CD4-positive, alpha-beta T cell treated with Interleukin-6 for 4 hours (primary cell): ENCODE results near the gene PAPPA.

ENCODE experiments used
- DNase-seq: peaks from one replicate; pipeline ENCODE4 v3.0.0-alpha.2; 2020; ENCODE audit warnings: mixed read lengths

The PAPPA gene

GRCh38 chr9:116152941-116153764 lies 438 bp upstream of the PAPPA start:
- DNase-seq = no peak

DNA sequence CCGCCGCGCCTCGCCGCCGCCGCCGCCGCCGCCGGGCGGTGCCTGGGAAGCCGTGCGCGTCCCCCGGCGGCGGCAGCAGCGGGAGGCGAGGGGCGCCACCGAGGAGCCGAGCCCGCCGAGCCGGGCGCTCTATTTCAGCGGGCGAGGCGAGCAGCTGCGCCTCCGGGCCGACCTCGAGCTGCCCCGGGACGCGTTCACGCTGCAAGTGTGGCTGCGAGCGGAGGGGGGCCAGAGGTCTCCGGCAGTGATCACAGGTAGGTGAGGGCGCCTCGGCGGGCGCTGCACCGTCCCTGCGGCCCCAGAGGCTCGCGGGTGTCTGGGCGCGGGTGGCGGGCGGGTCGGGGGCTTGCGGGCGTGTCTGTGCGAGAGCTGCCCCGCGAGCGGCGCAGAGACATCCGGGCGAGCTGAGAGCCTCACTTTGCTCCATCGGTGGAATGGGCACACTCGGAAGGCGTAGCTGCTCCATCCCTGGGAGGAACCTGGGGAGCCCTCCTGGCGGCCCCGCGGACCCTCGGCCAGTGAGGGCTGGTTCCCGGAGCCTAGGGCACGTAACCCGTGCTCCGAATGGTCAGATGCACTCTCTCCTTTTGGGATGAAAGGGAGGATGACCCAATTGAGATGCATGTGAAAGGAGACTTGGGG lies 864 bp downstream of the PAPPA start:
- no peak for DNase-seq

- DNase-seq = no peak
Observed at GRCh38 chr9:116154976-116155697, 1.5 kb downstream of the PAPPA start.

DNA sequence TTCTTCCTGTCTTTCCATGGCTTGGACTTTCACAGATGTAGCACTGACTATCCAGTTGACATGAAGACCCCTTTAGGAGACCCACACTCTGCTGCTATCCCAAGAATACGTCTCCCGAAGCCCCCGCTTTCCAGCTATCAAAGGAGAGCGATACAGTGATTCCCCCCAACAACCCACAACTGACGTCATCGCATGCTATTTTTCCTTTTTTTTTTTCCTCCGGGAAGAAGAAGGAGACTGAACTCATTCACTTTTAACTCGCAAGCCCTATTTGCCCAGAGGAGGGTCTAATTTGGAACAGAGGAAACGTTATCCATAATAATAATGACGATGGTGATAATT lies 2.1 kb downstream of the PAPPA start:
- no peak for DNase-seq

DNA sequence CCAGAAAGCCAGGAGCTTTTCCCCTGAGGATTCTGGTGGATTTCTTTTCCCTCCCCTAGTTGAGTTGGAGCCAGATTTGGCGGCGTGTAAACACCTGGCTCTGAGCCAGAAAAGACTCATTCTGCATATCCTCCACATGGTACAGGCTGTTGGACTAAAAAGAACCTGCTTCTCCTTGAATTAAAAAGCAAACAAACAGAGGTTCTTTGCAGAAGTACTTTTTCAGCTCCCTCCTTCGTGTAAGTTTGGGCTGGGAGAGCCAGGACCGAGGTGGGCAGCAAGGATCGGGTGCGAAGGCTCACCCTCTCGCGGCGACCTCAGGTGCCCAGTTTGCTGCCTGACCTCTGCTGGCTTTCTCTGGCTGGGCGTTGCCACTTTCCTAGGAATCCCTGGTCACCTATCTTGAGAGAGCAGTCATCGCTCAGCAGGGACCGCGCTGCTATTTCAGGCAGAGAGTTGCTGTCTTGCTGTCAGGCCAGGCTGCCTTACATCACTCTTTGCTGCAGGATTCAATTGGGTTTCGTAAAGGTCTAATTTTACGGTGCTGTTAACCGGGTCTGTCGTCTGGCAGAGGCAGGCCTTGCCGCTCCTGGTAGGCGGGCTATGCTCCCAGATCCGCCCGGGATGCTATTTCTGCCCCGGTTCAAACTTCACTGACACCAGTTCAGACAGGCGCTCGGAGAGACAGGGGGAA lies 3.2 kb downstream of the PAPPA start:
- DNase-seq = no peak

- DNase-seq = no peak
Observed at GRCh38 chr9:116157436-116158138, 4.0 kb downstream of the PAPPA start.

DNA sequence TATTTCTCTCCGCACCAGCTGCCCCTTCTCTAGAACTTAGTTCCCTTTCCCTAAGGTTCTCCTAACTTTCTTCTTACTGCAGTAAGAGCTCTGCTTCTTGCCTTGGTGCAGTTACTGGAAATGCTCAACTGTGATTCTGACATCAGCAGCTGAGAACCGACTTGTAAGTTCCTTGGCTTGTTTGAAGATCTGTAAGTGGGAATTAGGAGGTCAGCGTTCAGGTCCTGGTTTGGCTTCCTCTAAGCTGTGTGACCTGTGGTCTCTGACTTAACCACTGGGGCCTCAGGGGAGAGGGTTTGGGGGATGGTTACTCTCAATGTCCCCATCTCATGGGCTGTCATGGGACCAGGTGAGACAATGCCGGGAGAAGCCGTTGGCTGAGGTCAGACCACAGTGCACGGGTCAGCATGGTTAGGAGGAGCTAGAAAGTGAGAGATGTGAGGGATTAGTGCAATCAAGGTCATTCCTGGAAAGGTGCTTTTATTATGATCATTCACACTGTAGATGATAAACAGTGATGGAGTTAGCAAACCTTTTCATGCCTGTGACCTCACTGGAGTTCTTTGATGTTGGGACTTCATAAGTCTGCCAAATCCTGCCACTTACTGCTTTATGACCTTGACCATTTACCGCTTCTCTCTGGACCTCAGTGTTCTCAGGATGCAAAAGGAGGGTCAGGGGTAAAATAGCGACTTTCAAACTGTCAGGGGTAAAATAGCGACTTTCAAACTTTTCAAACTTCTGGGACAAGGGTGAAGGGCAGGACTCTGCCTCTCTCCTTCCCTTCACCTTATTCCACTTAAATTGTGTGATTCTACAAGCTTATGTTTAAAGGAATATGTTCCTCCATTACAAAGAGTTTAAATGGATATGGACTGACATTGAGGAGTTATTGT lies 7.3 kb downstream of the PAPPA start:
- DNase-seq = no peak

GRCh38 chr9:116162241-116162781 lies 8.7 kb downstream of the PAPPA start:
- DNase-seq = no peak

DNA sequence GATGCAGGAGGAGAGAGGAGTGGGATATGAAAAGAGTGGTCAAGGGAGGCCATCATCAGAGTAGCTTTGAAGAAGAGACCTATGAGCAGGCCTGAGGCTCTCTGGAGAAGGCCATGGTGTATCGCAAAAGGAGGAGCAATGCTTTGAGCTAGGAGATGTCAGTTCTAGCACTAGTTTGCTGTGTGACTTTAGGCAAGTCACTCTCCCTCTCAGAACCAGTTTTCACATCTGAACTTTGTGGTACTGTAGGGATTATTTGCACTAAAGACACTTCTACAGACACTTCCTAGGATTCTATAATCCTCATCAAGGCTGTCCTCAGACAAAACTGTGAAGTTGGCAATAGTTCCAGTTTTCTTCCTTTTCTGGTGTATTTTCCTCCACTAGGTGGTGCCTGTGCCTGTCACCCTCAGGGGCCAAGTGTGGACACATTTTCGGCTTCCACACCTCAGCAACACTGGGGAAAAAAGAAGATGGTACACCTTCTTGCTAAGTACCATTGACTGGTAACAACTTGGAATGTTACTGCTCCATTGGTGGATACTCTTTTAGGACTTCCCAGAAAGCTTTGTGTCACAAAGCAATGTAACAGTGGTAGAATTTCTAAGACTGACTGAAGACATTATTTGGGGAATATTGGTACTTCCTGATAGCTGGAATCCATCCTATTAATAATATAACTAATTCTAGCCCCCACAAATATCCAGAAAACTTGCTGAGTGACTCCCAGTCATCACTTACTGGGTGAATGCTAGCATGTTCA lies 9.9 kb downstream of the PAPPA start:
- DNase-seq = no peak

DNA sequence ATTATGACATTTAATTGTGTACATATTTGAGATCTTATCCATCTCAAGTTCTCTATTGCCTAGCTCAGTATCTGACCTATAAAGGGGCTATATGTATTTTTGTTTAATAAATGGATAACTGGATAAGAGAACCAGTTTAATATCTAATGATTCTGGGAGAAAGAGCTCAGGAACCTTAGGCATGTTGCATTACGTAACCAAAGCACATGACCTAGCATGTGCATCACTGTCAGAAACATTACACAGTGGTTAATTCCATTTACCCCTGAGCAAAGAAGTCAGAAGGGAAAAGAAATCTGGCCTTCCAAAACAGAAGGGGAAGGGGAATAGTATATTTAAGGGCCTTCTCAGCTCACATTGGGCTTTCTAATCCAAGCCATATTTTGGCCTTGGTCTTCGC lies 12.3 kb downstream of the PAPPA start:
- no peak for DNase-seq

- no peak for DNase-seq
Observed at GRCh38 chr9:116166713-116167112, 13.1 kb downstream of the PAPPA start.

GRCh38 chr9:116168231-116168630 lies 14.6 kb downstream of the PAPPA start:
- DNase-seq = no peak

DNA sequence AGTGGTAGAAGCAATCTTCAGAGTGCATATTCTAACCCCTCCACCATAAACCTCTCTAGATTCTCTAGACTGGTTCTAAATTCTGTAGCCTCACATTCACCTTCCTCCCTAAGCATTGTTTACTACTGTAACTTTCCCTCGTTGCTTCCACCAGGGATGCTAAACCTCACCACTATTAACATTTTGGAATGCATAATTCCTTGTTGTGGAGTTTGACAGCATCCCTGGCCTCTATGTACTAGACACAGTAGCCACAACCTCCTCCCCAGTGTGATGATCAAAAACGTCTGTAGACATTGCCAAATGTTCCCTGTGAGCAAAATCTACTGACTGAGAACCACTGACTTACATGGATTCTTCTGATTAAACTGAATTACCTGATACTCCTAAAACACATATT lies 18.6 kb downstream of the PAPPA start:
- no peak for DNase-seq

GRCh38 chr9:116174347-116174746 lies 20.8 kb downstream of the PAPPA start:
- no peak for DNase-seq

GRCh38 chr9:116175614-116176013 lies 22.0 kb downstream of the PAPPA start:
- DNase-seq = no peak

- no peak for DNase-seq
Observed at GRCh38 chr9:116178481-116179211, 25.1 kb downstream of the PAPPA start.

GRCh38 chr9:116179568-116179967 lies 26.0 kb downstream of the PAPPA start:
- no peak for DNase-seq

DNA sequence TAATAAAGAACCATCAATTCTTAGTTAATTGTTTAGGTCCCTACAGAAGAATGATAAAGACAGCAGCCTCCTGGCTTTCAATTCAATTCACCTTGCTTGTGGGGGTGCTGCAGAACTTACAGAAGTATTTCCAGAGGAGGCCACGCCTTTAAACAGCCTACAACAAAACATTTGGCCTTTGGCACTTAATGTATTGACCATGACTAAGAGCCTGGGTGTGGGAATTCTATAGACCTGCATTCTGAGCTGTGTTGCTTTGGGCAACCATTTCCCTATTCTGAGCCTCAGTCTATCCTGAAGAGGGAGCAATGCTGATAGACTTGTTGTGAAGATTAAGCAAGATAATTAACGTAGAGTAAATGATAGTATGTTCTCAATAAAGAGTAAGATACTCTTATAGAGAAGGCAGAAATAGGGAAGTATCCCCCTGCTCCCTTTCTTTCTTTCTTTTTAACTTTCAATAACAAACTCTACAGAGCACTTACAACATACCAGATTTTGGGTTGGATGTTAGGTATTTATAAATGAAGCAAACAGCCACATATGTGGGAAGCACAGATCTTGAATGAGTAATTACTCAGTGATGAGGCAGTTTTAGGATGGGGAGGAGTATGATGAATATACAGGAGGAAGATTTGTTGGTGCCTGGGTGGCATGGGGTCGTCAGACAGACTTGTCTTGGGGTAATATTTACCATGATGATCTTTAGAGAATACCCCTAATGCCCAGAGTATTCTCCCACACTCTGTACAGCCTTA lies 28.4 kb downstream of the PAPPA start:
- no peak for DNase-seq

DNA sequence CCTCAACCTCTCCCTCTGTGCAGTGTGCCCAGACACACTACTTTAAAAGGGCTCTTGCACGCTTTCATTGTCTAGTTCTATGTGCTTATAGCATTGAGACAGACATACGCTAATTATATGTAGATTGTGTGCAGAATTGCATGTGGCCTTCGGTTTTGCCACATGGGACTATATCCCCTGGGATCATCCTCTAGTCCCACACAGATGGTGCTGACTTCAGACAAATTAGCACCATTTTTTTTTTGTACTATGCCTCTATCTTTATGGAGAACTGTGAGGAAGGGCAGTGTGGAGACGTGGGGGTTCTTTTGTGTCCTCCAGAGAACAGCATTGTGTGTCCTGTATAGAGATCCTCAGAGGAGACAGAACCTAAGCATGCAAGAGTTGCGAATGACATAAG lies 29.3 kb downstream of the PAPPA start:
- DNase-seq = no peak
